NCI-H446 treated with DMSO at 0.1 percent for 48 hours (cell line): ENCODE data around the gene WT1.

Experiments used
- DNase-seq: peaks from one replicate; lab custom pipeline; 2025; lab: John Stamatoyannopoulos, UW

Gene WT1

DNA sequence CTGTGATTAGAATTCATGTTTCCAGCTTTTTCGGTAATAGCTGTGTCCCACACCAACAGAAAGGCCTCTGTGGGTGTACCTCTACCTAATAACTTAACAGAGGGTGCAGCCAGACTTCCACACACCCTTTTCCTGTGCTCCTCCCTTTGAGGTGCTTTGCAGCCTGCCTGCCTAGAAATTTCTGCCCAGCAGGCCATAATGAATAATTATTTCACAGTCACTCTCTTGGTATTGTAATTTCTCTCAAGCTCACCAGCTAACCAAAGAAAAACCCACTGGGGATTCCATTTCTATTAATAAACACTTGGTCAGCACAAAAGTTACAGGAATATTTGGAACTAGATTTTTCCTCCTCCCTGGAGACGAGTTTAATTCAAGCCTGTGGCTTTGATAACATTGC is 13.3 kb downstream of the WT1 start:
- DNase-seq, result no peak

DNA sequence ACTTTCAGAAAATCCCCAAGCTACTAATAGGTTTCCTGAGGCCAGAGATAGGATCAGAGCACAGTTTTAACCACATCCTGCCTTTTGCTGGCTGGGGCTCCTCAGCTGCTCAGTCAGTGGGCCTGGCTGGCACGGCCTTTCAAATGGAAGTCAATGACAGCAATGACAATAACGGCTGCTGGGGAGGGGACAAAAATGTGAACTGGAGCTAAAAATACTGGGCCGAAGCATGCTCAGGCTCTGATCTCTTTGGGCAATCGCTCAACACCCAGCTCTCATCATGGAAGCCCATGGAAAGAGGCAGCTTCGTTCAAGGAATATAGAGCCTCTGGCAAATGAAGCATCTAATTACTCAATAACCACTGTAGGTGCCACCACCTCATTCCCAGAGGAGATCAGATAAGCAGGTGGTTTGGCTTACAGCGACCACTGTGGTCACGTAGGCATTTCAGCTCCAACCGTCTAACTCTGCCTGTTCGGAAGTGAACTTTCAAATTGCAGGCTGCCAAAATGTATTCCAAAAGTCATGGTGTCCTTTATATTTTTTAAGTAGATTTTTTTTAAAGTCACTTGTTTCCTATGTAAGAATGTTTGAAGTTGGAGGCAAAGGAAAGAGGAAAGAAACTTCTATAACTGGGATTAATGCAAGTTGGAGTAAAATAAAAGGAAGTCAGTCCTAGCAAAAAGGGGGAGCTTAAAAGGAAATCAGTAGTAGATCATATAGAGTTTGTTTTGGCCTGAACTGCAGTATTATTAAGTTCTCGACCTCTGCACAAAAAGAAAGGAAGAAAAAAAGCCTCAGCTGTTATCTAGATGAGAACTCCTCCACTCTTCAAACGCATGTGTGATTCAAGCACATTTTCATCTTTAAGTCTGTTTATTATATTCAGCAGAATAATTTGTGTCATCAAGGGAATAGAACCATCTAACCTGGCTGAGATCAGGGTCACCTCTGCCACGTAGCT is 14.1 kb downstream of the WT1 start:
- no peak for DNase-seq

DNA sequence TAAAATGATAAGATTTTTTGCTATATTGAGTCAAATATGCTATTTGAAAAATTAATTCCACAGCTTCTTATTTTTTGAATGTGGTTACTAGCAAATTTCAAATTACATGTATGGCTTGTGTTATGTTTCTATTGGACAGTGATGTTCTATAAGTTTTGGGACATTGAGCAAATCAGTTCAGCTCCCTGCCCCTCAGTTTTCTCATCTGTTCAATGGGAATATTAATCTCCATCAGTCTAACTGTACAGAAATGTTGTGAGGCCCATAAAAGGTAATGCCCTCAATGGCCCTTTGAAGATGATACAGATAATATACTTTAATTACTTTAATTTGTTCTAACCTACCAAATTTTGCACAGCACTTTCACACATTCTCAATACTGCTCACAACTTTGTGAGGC is 15.2 kb downstream of the WT1 start:
- no peak for DNase-seq

DNA sequence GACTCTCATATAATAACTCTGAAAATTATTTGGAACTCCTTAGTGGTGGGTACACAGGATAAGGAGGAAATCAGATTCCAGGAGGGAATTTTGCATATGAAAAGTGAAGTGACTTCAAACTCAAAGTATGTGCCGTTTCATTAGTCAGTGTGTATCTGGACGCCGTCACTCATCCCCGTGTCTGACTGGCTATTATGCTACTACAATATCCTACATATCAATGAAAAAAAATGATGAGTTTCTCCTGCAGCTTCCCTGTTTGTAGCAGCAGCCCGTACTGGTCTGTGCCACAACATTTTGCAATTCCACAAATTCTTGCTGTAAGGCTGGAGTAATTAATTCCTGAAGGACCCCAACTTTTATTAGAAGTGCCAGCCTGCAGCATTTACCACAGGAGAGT is 16.5 kb downstream of the WT1 start:
- no peak for DNase-seq

DNA sequence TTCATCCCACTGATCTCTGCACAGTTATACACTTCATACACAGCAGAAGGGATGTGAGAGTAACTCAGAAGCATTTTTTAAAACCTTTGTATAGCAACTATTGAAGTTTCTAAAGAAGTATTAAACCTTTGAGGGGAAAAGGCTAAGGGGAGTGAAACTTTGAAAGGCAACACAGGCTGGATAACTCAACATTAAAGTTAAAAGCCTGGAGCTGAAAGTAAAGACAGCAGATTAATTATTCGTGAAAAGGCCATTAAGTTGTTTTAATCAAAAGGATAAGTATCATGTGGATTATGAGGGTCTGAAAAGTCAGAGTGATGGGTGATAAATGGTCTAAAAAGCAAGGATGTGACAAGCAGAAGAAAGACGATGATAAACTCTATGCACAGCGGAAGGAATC is 17.5 kb downstream of the WT1 start:
- no peak for DNase-seq

DNA sequence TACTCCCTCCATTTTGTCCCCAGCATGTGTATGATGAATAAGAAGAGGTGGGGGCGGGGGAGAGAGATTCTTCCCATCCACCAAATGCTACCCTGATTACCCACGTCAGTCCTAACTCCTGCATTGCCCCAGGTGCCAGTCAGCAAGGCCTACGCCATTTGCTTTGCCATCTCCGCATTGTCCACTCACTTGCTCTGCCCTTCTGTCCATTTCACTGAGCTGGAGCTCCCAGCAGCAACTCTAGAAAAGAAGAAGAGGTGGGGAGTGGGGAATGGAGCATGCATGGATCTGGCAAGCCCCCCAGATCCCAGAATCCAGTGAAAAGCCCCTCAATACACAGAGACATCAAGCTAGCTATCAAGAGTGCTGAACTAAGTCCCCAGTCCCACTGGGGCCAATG is 19.0 kb downstream of the WT1 start:
- DNase-seq, result no peak

DNA sequence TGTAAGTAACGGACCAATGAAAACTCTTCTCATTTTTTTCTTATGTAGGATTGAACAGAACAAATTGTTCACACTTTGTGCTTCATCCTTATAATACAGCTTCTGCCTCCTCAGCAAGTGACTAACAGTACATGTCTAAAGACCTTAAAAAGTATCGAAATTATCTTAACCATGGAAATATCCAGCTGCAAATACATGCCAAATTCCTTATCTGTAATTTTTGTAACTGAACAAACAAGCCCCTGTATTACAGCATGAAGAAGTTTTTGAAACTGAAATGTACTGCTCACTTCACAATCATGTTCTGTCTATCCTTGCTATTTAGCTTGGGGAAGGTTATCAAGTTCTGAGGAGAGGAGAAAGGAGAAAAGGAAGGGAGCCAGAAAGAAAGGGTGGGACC is 20.4 kb downstream of the WT1 start:
- DNase-seq, result no peak

DNA sequence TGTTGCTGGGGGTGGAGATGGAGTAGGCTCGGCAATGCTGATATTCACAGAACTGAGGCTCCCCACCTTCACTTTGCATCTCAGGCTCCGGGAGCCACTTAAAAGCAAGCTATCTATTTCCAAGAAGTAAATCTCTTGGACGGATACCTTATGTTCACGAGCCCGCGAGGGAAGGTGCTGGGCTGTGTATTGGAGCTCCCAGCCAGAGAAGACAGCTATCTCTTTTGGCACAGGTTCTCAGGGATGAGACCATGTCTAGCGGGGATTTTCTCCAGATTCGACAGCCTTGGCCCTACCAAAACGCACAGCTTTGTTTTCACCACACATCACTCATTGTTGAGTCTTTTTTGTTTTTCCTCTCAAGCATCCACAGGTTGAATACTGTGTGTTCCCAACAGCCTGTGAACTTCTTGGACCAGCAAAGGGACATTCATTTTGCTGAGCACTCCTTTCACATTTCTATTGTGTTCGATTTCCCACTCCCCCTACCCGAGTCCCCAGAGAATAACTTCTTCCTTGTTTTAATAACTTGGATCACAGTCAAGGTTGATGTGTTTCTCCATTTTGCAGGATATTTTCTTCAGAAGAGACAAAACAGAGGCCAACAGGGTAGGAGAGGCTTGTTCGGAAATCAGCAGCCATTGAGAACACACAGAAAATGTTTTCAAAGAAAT is 23.3 kb downstream of the WT1 start:
- no peak for DNase-seq

DNA sequence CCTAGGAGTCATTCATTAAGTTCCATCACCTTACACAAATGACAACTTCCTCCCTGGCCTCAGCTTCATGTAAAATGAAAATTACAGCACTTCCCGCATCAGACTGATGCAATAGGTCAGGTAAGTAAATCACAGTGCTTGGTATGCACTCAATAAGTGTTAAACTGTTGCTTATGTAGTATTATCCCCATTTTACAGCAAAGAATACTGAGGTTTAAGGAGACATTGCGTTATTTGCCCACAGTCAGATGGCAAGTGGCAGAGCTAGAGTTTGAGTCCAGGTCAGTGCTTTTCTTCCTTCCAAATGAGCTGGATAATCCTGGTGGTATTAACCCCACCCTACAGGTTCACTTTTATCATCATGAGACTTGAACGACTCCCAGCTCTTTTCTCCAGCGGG is 29.7 kb downstream of the WT1 start:
- DNase-seq, result no peak

DNA sequence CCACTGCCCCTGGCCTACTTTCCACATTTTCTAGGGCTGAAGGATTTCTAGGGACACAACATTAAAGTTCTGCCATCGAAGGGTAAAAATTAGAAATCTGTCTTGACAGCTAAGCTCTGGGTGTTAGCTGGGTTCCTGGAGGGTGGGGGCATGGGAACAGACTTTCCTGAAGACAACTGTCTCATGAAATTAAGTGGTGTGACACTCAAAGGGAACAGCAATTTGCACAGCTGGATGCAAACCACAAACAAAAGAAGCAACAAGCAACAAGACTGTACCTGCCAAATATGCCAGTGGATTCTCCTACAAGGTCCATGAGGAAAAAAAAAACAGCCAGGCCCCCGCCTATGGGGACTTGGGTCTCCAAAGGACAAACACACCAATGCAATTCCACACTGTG is 32.5 kb downstream of the WT1 start:
- no peak for DNase-seq

DNA sequence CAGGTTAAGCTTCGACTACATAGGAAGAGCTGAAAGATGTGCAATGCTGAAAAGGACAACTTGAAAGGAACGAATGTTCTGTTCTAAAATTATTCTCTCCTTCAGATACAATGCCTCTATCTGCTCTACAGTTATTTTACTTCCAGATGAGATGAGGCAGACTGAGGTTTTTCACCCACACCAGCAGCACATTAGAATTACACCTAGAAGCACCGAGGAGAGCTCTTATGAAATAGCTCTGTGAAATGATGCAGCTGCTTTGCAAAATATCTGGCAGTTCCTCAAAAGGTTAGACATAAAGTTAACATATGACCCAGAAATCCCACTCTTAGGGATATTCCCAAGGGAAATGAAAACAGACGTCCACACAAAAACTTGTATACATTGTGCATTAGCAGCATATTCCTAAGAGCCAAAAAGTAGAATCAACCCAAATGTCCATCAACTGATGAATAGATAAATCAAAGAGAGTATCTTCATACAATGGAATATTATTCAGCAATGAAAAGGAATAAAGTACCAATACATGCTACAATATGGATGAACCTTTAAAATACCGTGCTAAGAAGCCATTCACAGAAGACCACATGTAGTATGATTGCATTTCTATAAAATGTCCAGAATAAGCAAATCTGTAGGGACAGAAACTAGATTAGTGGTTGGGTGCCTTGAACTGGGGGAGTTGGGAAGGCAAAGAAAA is 34.5 kb downstream of the WT1 start:
- DNase-seq, result no peak

DNA sequence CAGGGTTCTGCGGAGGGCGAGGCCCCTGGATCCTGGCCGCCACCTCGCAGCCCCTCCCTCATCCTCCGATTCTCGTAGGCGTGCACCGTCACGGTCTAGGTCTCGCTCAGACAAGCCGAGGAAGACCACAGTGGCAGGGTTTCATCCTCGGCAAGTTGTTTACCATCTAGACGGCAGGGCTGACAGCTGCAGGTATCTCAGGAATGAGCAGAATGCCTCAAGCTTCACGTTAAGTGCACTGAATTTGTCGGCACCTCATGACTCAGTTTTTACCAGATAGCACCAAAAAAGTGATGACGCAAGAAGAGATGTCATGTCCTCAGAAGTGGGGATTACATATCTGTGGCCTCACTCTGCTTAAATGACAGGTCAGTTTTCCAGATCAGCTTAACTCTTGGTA is 35.1 kb downstream of the WT1 start:
- no peak for DNase-seq

DNA sequence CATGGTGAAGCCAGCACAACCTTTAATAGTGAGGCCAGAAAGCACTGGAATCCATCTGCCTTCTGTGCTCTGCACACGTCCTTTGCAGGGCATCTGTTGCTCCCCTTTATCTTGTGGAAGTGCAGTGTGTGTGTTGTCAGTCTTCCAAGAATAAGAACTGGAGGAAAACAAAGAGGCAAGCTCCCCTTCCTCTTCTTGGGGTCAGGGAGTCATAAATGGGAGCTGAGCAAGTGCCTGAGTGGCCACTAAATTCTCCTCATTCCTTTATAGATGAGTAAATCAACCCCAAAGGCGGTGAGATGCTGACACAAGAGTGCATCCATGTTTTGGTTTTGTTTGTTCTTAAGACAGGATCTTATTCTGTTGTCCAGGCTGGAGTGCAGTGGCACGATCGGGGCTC is 38.3 kb downstream of the WT1 start:
- DNase-seq, result no peak

DNA sequence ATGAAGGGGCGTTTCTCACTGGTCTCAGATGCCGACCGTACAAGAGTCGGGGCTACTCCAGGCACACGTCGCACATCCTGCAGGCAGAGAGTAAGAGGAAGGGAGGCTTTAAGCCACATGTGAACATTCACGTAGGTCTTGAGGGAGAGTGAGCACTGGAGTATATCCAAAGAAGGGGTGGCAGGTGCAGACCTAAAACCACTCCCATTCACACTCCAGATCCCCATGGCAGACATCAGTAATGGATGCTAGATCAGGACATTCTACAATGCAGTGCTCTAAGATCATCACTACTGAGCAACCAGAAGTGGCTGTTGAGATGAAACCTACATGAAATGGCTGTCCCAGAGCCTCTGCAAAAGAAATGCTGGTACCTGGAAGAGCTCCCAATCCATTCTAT is 39.0 kb downstream of the WT1 start:
- no peak for DNase-seq

DNA sequence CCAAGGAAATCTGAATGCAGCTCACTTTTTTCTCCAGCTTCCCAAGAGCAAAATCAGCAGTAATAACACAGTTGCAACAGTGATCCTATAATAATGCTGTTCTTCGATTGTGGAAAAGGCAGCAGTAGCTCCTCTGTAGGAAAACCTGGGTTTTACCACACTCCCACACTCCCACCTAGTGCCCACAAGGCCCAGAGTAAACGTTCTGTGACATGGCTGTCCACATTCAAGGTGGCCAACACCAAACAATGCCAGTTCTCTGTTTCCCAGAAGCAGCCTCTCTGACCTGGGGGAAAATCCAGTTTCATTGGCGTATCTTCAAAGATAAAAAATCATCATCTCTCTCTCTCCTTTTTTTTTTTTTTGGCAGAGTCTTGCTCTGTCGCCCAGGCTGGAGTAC is 40.2 kb downstream of the WT1 start:
- no peak for DNase-seq

DNA sequence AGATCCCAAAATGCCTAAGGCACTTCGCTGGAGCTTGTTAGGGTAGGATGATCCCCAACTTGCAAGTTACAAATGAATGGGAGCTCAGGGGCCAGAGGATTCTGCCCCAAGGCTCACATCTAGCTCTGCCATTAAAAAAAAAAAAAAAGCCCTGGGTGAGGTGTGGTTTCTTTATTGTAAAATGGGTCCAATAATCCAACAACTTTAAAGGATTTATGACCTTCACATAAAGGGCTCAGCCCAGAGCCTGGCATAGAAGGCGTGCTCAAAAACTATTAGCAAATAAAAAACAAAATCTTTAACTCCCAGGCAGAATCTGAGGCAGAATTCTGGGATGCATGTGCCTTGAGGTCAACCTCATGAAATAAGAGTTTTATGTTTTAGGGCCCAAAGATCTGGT is 42.5 kb downstream of the WT1 start:
- DNase-seq, result no peak

DNA sequence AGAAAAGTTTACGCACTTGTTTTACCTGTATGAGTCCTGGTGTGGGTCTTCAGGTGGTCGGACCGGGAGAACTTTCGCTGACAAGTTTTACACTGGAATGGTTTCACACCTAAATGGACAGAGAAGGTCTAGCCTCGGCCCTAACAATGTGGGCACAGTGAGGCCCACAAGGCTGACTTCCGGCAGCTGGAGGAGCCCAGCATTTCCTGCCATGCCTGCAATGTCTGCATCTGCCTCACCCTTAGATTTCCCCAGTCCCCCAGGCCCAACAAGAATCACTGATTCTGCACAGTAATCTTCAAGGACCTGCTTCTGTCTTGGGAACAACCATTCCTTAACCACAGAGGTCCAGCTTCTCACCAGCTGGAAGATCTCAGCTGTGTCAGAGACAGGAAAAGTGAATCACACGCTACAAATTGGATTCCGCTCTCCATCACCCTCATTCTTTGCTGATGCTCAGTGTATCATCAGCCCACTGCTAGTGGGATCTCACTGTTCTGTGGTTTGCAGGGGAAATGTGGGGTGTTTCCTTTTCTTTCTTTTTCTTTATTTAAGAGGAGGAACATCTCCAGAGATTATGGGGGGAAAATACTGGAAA is 43.3 kb downstream of the WT1 start:
- DNase-seq, result no peak

DNA sequence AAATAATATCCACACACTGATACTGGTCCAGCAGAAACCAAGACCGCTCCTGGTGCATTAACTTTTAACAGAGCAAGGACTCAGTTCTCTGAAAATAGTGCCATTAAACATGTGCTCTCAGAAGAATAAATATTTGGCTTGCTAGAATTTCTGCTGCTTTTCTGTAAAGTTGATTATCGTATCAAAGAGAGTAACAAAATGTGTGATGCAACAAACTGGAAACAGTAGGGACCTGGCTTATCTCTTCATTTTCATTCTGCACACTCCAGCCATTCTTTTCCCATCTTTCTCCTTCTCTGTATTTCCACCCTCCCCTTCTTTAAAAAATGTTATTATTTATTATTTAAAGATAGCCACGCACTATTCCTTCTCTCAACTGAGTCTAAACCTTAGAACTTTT is 43.9 kb downstream of the WT1 start:
- DNase-seq, result no peak

DNA sequence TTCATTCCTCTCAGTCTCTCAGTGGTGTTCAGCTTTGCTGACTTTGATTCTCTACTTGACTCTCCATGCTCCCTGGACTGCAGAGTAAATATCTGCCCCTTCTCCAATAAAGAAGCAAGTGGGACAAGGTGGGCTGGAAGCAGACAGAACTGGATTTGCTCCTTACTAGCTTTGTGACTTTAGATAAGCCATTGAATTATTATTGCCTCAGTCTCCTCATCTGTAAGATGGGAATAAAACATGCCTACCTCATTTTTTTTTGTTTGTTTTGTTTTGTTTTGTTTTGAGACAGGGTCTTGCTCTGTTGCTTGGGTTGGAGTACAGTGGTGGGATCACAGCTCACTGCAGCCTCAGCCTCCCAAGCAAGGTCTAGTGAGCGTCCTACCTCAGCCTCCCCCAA is 44.6 kb downstream of the WT1 start:
- DNase-seq, result no peak

DNA sequence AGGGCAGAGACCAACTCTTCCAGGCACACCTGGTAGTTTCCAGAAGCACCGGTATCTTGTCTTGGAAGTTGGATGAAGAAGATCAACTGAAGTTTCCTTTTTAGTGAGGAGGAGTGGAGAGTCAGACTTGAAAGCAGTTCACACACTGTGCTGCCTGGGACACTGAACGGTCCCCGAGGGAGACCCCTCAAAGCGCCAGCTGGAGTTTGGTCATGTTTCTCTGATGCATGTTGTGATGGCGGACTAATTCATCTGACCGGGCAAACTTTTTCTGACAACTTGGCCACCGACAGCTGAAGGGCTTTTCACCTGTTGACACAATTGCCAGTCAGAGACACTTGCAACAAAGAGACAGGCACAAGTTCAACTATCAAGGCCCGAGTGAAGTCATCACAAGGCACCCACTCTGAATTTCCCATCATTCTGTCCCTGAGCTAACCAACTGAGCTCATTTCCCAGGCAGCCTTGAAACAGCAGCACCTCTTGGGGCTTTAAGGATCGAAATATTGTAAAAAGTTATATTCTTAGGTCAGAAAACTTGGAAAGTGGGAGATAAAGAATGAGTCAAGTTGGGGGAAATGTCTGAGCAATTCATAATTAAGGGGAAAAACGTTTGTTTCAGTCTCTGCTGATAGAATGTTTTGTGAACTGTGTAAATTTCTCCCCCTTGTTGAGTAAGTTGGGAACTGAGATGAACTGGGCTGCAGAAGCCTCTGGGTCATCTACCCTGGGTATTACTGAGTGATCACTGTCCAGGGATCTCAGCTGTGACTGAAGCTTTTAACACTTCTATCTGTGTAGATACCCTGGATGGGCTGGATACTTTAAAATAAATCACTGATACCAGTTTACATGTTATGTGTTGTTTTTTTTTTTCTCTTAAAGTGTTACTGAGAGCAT is 46.2 kb downstream of the WT1 start:
- DNase-seq, result no peak

DNA sequence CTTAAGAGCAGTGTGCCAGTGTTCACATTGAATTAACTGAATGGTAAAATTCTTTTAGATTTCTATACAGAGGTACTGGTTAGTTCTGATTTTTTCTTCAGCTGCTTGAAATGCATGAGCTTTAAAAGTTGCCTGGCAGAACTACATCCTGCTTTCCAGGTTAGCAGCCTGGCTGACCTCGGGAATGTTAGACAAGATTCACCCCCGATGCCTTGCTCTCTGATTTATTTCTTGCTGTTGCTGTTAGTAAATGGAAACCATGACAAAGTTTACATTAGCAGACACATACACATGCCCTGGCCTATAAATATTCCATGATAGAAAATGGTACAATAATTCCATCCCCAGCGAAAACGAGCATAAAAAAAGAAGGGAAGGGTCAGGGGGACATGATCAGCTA is 47.0 kb downstream of the WT1 start:
- DNase-seq, result no peak

DNA sequence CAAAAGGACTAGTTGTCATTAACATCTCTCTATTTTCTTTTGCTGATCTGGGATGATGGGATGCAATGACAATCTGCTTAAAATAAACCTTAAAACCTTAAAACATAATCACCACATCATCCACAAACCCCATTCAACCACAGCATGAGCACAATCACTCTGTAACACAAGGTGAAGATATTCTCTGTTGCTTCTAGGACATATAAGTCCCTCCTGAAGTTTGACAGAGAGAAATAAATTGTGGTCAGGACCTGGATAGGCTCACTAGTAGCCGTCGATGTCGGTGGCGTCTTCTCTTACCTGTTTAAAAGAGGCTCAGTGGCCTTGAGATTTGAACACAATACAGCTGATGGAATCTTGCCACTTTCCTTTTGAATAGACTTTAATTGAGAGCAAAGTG is 47.9 kb downstream of the WT1 start:
- no peak for DNase-seq
